DND-41 (cell line): ENCODE results near the gene TYRO3.

ENCODE experiments used
- CTCF ChIP-seq: IDR thresholded peaks from 2 replicates; pipeline ENCODE4 v1.5.1; 2012; ENCODE audit warnings: borderline replicate concordance, low read length, moderate library complexity, mild to moderate bottlenecking; ENCODE audit not compliant: poor library complexity, severe bottlenecking; ENCODE audit errors: extremely low read depth
- EZH2 ChIP-seq: IDR thresholded peaks from 3 replicates; pipeline ENCODE4 v1.6.1; 2012; ENCODE audit warnings: borderline replicate concordance, low read depth, mild to moderate bottlenecking, moderate library complexity, low read length, inconsistent platforms; ENCODE audit not compliant: severe bottlenecking

- TF ChIP-seq CTCF = no peak
- no peak for TF ChIP-seq EZH2
Observed at GRCh38 chr15:41567862-41568261, 8.8 kb downstream of the TYRO3 start.
